Fibroblast of the aortic adventitia (primary cell): ENCODE measurements around the gene ABLIM1. TPM values are rescaled to one million over a fixed set of nuclear protein-coding genes. Genes with fewer than 3 reads are reported as not detected.
A peak's percentile ranks its signal among the peaks of the same experiment; 100 is the strongest.

Source experiments
- DNase-seq: peaks from one replicate; pipeline ENCODE4 v3.0.0-alpha.2; 2010; ENCODE audit warnings: low read depth
- H3K4me3 ChIP-seq: 2 replicates; pipeline ENCODE4 v1.5.1; 2011; ENCODE audit warnings: low read depth, mild to moderate bottlenecking, control low read depth, low read length, moderate library complexity
- CTCF ChIP-seq: IDR thresholded peaks from 2 replicates; pipeline ENCODE4 v1.5.1; 2011; ENCODE audit warnings: mild to moderate bottlenecking, low read length, control low read depth, inconsistent platforms; ENCODE audit not compliant: insufficient read depth
- total RNA-seq: library from RNA; depleted of rRNA; stranded (reverse); fragments of >200 nt; gene quantifications from 2 replicates; pipeline ENCODE4 v1.2.3, GENCODE V29; 2012; ENCODE audit warnings: low replicate concordance

ABLIM1 gene
- total RNA-seq, 1 donor: 36.1 TPM

- no peak overlapping the region for H3K4me3 ChIP-seq
- TF ChIP-seq CTCF: no peak
- no peak for DNase-seq
Measured at GRCh38 chr10:114624951-114625780, 32.9 kb downstream of the ABLIM1 start.

- no peak for TF ChIP-seq CTCF
- H3K4me3 ChIP-seq: no peak overlapping the region
- no peak for DNase-seq
Measured at GRCh38 chr10:114624422-114624821, 33.7 kb downstream of the ABLIM1 start.

GRCh38 chr10:114623661-114624294 is 34.3 kb downstream of the ABLIM1 start:
- H3K4me3 ChIP-seq: no peak overlapping the region
- TF ChIP-seq CTCF: no peak
- peak; percentile 79 for DNase-seq

- H3K4me3 ChIP-seq: no peak overlapping the region
- no peak for DNase-seq
- no peak for TF ChIP-seq CTCF
Measured at GRCh38 chr10:114623155-114623554, 34.9 kb downstream of the ABLIM1 start.

GRCh38 chr10:114618722-114619121 is 39.4 kb downstream of the ABLIM1 start:
- no peak for TF ChIP-seq CTCF
- no peak overlapping the region for H3K4me3 ChIP-seq
- DNase-seq: no peak

- TF ChIP-seq CTCF: no peak
- H3K4me3 ChIP-seq: no peak overlapping the region
- no peak for DNase-seq
Measured at GRCh38 chr10:114616516-114616915, 41.6 kb downstream of the ABLIM1 start.
